ENCODE measurements around the gene VMA21.
A peak's percentile ranks its signal among the peaks of the same experiment; 100 is the strongest.

The VMA21 gene, protein sequence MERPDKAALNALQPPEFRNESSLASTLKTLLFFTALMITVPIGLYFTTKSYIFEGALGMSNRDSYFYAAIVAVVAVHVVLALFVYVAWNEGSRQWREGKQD

DNA sequence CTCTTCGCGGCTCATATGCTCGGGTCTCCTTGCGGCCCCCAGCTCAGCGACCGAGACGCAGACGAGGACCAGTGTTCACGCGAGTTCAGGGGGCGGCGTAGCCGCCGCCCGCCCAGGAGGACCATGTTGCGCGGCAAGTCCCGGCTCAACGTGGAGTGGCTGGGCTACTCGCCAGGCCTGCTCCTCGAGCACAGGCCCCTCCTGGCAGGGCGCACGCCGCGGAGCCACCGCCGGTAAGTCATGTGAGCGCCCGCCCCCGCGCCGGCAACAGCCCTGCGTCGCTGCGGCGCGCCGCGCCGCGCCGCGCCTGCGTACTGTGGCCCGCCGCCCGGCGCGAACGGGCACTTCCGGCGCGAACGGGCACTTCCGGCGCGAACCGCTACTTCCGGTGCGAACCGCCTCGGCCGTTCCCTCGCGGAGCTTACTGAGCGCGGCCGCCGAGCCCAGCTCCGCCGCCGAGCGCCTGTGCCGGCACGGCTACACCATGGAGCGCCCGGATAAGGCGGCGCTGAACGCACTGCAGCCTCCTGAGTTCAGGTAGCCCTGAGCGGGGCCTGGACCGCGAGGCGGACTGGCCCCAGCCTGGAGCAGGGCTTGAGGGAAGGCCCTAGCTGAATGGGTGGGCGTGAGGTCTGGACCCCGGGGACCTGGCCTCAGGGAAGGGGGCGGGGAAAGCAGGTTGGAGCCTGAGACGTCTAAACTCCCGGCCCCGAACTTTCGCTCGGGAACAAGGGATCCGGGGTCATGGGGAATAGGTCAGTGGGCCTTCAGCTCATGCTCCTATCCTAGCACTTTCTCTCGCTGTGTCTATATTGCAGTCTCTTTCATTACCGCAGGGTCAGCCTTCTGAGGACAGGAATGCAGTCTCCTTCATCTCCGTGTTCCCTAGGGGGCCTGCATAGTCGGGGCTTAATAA is at the start of gene VMA21:
VMA21 (plus strand) TSS at position 382 of the 916 bp plus-strand sequence; CDS start at position 485, 103 bp downstream.
- TF ChIP-seq MYC (IDR thresholded peaks at IDR 0.05; ENCODE audit: low read depth, low read length) (peak; percentile 51; the same call in 1 of the 2 replicates), POLR2A (IDR thresholded peaks at IDR 0.05; ENCODE audit: extremely low read depth, insufficient read length) (peak; percentile 73)
- TF ChIP-seq, protein P1, sequence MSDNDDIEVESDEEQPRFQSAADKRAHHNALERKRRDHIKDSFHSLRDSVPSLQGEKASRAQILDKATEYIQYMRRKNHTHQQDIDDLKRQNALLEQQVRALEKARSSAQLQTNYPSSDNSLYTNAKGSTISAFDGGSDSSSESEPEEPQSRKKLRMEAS (IDR thresholded peaks at IDR 0.05; ENCODE audit: low read depth, low read length): peak; percentile 15; the same call in 1 of the 2 replicates
- TF ChIP-seq, protein P2, sequence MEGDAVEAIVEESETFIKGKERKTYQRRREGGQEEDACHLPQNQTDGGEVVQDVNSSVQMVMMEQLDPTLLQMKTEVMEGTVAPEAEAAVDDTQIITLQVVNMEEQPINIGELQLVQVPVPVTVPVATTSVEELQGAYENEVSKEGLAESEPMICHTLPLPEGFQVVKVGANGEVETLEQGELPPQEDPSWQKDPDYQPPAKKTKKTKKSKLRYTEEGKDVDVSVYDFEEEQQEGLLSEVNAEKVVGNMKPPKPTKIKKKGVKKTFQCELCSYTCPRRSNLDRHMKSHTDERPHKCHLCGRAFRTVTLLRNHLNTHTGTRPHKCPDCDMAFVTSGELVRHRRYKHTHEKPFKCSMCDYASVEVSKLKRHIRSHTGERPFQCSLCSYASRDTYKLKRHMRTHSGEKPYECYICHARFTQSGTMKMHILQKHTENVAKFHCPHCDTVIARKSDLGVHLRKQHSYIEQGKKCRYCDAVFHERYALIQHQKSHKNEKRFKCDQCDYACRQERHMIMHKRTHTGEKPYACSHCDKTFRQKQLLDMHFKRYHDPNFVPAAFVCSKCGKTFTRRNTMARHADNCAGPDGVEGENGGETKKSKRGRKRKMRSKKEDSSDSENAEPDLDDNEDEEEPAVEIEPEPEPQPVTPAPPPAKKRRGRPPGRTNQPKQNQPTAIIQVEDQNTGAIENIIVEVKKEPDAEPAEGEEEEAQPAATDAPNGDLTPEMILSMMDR (IDR thresholded peaks at IDR 0.05; ENCODE audit: low read depth, low read length): no peak
- peak; percentile 86 for DNase-seq (ENCODE audit: low read depth)

DNA sequence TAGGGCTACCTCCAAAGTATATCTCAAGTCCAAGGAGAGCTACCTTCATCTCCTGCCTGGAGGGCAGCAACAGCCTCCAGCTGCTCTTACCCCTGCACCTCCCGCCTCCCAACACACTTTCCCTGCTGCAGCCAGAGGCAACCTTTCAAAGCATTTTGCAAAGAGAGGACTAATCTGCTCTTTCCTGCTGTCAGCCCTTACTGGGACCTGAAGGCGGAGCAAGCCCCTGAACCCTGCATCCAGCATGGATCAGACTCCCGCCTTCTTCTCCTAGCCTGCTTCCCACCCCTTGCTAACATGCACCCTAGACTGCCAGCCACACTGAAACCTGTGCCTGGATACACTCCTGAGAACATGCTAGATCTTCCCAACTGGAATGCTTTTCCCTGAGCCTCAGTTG is 37.7 kb upstream of the VMA21 start:
- no peak for TF ChIP-seq POLR2A (IDR thresholded peaks at IDR 0.05; ENCODE audit: extremely low read depth, insufficient read length)
- TF ChIP-seq, protein P2 (IDR thresholded peaks at IDR 0.05; ENCODE audit: low read depth, low read length): no peak
- TF ChIP-seq, protein P1 (IDR thresholded peaks at IDR 0.05; ENCODE audit: low read depth, low read length): no peak
- TF ChIP-seq MYC (IDR thresholded peaks at IDR 0.05; ENCODE audit: low read depth, low read length): no peak
- DNase-seq (ENCODE audit: low read depth): no peak
- no peak overlapping the region for H3K4me3 ChIP-seq (ENCODE audit: low read depth, low read length)

More for the DNA sequence above, at the start of gene VMA21:
- peak within 1 kb of the TSS; percentile 96 for H3K4me3 ChIP-seq (ENCODE audit: low read depth, low read length)

DNA sequence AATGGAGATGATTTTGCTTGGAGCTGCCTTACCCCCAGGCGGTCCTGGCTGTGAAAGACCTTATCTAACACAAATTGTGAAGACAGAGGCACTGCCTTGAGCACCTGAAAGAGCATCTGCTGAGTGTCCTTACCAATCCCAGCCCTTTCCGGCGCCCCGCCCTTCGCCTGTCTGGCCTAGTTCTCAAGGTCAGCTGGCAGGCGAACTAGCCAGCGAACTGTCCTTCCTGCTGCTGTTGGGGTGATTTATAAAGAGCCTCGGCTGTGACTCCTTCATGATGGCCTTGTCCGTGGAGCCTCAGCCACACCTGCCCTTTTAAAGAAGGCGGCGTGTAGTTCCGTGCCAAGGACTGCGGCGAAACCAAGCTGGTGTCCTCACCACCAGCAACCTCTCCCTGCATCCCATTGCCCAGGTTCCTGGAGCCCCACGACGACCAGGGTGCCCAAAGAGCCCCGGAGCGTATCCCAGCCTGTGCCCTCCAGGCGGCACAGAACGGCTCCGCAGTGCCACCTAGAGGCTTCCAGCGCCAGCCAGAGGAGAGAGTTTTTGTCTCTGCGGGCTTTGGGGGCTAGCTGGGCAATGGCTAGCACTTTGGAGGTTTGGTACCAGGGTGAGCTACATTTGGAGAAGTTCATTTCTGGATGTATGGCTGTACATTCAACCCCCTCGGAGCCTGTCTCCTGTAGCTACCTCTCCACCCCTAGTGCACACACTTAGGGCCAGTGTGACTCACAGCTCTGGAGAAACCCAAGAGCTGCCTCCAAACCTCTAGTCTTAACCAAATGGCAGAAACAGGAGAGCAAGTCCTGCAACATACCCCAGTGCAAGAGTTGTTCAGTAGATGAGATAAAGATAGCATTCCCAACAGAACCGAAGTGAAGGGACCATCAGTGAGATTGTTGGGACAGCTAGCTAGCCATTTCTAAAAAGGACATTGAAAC is 36.8 kb upstream of the VMA21 start:
- TF ChIP-seq, protein P2 (IDR thresholded peaks at IDR 0.05; ENCODE audit: low read depth, low read length): peak; percentile 79
- TF ChIP-seq MYC (IDR thresholded peaks at IDR 0.05; ENCODE audit: low read depth, low read length): no peak
- DNase-seq (ENCODE audit: low read depth): peak; percentile 30
- no peak overlapping the region for H3K4me3 ChIP-seq (ENCODE audit: low read depth, low read length)

DNA sequence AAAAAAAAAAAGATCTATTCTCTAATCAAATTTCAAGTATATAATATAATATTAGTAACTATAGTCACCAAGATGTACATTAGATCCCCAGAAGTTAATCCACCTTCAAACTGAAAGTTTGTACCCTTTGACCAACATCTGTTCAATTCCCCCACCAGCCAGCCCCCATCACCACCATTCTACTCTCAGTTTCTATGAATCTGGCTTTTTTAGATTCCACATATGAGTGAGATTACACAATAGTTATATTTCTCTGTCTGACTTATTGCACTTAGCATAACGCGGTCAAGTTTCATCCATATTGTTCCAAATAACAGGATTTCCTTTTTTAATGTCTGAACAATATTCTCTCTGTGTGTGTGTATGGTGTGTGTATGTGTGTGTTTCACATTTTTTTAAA is 33.7 kb upstream of the VMA21 start:
- DNase-seq (ENCODE audit: low read depth): no peak
- no peak for TF ChIP-seq POLR2A (IDR thresholded peaks at IDR 0.05; ENCODE audit: extremely low read depth, insufficient read length)
- H3K4me3 ChIP-seq (ENCODE audit: low read depth, low read length): no peak overlapping the region

DNA sequence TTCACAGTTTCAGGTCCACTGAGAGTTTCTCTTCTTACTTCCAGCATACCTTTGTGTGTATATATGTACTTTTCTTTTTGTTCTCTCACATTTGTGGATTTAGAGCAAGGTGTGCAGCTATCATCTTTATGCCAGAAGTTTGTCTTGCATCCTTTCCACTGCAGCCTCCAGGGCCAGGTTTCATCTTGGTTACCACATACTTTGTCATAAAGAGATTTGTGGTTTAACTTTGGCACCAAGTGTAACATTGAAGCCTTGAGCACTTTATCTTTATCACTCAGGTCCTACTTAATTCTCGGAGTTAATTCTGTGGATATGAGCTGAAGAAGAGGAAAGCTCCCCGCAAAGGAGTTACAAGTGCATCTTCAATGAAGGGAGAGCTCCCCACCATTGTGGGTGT is 31.4 kb upstream of the VMA21 start:
- TF ChIP-seq MYC (IDR thresholded peaks at IDR 0.05; ENCODE audit: low read depth, low read length) (no peak), POLR2A (IDR thresholded peaks at IDR 0.05; ENCODE audit: extremely low read depth, insufficient read length) (no peak)
- TF ChIP-seq, protein P2 (IDR thresholded peaks at IDR 0.05; ENCODE audit: low read depth, low read length): no peak
- TF ChIP-seq, protein P1 (IDR thresholded peaks at IDR 0.05; ENCODE audit: low read depth, low read length): no peak
- no peak overlapping the region for H3K4me3 ChIP-seq (ENCODE audit: low read depth, low read length)
- no peak for DNase-seq (ENCODE audit: low read depth)

DNA sequence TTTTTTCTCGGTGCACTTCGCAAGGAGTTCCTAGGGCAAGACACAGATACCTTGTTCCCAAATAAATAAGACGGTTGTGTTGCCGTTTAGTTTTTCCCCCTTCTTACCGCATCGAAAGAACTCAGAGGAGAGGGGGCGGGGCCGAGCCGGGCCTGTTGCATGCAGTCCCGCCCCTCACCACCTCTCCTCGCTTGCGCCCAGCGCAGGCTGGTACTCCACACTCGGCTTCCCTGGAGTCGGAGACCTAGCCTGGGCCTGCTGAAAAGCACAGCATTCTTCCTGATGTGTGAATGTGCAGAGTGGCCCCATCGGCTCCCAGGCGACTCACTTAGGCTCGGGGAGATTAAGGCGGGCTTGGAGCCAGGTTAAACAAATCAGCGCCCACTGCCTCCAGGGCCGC is 26.1 kb upstream of the VMA21 start:
- no peak overlapping the region for H3K4me3 ChIP-seq (ENCODE audit: low read depth, low read length)
- DNase-seq (ENCODE audit: low read depth): no peak
- no peak for TF ChIP-seq MYC (IDR thresholded peaks at IDR 0.05; ENCODE audit: low read depth, low read length)
- TF ChIP-seq, protein P1 (IDR thresholded peaks at IDR 0.05; ENCODE audit: low read depth, low read length): no peak
- TF ChIP-seq POLR2A (IDR thresholded peaks at IDR 0.05; ENCODE audit: extremely low read depth, insufficient read length): no peak
- TF ChIP-seq, protein P2 (IDR thresholded peaks at IDR 0.05; ENCODE audit: low read depth, low read length): no peak

All from NB4 (cell line).